NCI-H446 treated with DMSO at 0.1 percent for 48 hours (cell line): Measurements from ENCODE around the gene BIRC6.
"Not testable (repeated sequence)": the region's sequence is repeated elsewhere in the genome, so short reads cannot be mapped to it uniquely, and the experiment has no call there.

Source experiments
- DNase-seq: peaks from one replicate; lab custom pipeline; 2025; lab: John Stamatoyannopoulos, UW

The BIRC6 gene

GRCh38 chr2:32446369-32446768 is 89.5 kb downstream of the BIRC6 start:
- no peak for DNase-seq

GRCh38 chr2:32450851-32451250 is 94.0 kb downstream of the BIRC6 start:
- no peak for DNase-seq

DNA sequence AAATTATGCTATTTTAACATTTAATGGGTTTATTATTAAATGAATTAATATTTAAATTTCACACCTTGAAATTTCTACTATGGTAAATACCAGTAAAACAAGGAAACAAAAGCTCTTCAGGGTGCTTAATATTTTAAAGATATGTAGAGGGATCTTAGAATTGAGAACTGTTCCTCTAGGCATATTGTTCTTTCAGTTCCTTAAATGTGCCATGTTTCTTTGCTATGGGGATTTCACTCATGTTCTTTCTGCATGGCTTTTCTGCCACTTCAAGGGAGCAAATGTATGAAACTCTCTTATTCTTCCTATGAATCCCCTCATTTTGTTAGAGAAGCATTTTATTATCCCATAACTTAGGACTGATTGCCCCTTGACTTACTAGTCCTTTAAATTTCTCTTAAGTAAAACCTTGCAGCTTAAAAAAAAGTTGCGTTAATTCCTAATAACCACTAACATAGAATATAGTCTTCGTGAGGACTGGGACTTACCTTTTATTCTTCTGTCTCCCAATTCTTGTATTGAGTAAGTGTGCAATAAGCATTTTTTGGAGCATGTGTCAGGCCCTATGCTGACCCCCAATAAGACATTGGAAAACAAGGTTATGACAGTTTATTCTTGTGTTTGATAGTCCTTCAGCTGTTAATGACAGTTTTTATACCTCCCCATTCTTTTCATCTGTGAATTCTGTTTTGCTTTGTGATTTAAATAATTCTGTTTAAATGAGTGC is 95.7 kb downstream of the BIRC6 start:
- no peak for DNase-seq

GRCh38 chr2:32453242-32454062 is 96.6 kb downstream of the BIRC6 start:
- no peak for DNase-seq

DNA sequence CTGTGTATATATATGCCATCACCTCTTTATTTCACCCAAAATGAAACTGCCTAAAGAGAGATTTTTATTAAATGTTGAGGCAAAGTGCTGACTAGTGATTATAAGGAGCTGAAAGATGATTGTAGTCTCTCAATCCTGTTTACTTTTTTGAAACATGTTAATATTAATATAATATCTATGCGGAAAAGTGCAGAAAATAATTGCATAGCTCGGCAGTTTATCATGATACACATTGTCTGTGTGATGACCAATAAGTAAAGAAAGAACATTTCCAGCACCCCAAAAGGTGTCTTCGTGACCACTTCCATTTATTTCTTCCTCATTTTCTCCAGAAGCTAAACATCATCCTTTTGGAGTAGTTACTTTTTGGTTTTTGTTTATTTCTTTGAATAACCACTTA is 99.0 kb downstream of the BIRC6 start:
- DNase-seq = no peak

GRCh38 chr2:32456808-32457207 is 100.0 kb downstream of the BIRC6 start:
- DNase-seq = no peak

DNA sequence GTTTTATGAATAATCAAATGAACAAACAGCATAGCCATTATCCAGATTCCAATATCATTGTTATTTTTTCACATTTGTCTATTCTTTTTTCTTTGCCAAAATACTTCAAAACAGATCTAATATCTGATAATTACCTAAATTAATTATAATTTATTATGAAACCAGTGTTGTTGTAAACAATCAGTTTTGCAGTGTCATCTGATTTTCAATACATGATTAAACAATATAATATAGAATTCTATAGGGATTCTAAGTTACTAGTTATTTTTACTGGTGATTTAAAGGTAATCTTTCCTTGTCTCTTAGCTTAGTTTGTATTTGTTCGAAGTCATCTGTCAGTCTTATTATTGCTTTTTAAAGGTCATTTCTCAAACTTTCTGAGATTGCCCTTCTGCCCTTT is 101.0 kb downstream of the BIRC6 start:
- DNase-seq = no peak

DNA sequence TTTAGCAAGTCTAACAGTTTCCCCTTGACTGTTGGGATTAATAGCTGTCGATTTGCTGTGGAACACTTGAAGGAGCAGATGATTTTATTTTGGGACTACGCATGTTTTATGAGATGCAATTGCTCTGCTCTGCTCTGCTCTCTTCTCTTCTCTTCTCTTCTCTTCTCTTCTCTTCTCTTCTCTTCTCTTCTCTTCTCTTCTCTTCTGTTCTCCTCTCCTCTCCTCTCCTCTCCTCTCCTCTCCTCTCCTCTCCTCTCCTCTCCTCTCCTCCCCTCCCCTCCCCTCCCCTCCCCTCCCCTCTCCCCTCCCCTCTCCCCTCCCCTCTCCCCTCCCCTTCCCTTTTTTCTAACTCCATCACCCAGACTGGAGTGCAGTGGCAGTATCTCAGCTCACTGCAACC is 104.0 kb downstream of the BIRC6 start:
- not testable (repeated sequence) for DNase-seq

- DNase-seq = no peak
These were observed 106.3 kb downstream of the BIRC6 start for GRCh38 chr2:32463110-32463509.

DNA sequence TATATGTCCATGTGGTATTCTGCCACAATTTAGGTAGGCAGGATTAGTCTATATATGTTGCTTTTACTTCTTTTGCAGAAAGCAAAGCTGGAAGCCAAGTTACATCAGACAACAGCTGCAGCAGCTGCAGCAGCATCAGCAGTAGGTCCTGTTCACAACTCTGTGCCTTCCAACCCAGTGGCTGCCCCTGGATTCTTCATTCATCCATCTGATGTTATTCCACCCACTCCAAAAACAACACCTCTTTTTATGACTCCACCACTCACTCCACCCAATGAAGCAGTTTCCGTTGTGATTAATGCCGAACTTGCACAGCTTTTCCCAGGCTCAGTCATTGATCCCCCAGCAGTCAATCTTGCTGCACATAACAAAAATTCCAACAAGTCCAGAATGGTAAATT is 107.6 kb downstream of the BIRC6 start:
- no peak for DNase-seq

- no peak for DNase-seq
These were observed 115.8 kb downstream of the BIRC6 start for GRCh38 chr2:32472605-32473004.

GRCh38 chr2:32474381-32474780 is 117.6 kb downstream of the BIRC6 start:
- no peak for DNase-seq

- no peak for DNase-seq
These were observed 122.2 kb downstream of the BIRC6 start for GRCh38 chr2:32478889-32479620.

- DNase-seq = no peak
These were observed 123.2 kb downstream of the BIRC6 start for GRCh38 chr2:32479993-32480392.

DNA sequence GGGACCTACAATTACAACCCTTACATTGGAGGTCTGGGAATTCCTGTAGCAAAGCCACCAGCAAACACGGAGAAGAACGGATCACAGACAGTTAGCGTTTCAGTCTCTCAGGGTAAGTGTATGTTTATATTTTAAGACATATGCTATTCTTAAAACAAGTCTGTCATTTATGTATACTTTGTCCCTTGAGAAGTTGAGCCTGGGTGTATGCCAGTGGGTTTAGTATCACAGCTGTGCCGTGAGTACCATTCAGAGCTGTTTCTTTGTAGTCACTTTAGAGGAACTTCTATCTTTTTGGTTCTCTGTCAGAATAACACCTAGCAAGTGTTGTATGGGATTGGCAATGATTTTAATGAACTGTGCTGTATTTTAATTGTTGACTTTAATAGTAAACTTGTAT is 125.6 kb downstream of the BIRC6 start:
- DNase-seq = no peak

- DNase-seq = no peak
These were observed 128.1 kb downstream of the BIRC6 start for GRCh38 chr2:32484937-32485336.

GRCh38 chr2:32485399-32485798 is 128.6 kb downstream of the BIRC6 start:
- DNase-seq = no peak

- DNase-seq = no peak
These were observed 132.2 kb downstream of the BIRC6 start for GRCh38 chr2:32489061-32489460.

GRCh38 chr2:32491346-32491745 is 134.5 kb downstream of the BIRC6 start:
- DNase-seq = no peak

- no peak for DNase-seq
These were observed 138.3 kb downstream of the BIRC6 start for GRCh38 chr2:32495139-32495538.

- no peak for DNase-seq
These were observed 139.8 kb downstream of the BIRC6 start for GRCh38 chr2:32496662-32497061.

DNA sequence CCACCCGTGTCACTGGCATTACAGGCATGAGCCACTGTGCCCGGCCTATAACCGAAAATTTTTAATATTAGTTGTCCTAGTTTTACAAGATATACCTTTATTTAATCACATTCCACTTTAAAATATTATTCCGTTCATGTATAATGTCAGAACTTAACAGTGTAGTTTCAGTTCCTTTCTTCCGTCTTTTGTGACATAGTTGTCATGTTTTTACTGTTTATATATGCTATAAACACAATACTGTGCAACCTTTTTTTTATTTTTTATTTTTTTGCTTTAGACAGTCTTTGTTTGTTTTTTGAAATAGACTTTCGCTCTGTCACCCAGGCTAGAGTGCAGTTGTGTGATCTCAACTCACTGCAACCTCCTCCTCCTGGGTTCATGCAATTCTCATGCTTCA is 141.5 kb downstream of the BIRC6 start:
- DNase-seq = no peak

DNA sequence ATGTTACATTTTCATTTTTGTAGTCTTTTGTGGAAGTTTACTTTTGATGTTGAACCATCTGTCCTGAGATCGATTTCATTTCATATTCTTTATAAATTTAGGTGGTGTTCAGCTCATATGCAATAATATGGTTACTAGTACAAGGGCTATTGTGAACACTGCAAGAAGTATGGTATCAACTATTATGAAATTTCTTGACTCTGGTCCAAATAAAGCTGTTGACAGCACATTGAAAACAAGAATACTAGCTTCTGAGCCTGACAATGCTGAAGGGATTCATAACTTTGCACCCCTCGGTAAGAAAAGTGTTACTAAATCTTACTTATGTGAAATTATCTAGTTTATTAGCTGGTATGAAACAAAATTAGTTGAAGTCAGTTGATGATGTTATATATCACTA is 146.1 kb downstream of the BIRC6 start:
- no peak for DNase-seq
